Measurements from ENCODE around the gene RNU5B-1. TPM values are rescaled to one million over a fixed set of nuclear protein-coding genes. Genes with fewer than 3 reads are reported as not detected.

The RNU5B-1 gene
- total and polyA plus RNA-seq, 2 of the 8 experiments (the other 6 are each of a cell fraction or from before 2014, with no cell fraction given): not detected

DNA sequence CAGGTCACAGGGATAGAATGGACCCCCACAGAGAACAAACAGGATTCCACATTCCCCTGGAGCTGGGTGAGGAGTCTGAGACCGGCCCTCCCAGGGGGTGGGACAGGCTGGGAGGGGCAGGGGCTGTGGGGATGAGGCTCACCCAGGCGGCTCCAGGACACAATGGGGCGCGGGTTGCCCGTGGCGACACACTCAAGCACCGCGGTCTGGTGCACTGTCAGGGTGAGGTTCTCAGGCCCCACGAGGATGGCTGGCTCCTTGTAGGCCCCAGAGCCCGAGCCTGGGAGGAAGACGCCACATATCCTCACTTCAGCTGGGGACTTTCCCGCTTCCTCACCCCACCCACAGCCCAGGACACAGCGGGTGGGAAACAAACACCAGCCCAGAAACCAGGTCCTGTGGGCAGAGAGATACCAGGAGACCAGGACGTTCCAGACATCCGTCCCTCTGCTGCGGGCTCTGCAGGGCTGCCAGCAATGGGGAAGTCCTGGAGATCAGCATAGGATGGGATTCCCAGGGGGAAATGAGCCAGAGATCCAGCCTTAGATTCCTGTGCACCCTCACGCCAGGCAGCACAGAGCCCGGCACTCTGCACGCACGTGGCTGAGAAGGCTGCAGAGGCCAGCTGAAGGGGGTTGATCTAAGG is 30.2 kb downstream of the RNU5B-1 start (continued):
- TF ChIP-seq CHD7 (IDR thresholded peaks at IDR 0.05; ENCODE audit: insufficient replicate concordance, low read length): no peak
